ENCODE results near the gene NGFR. TPM values are rescaled to one million over a fixed set of nuclear protein-coding genes. Genes with fewer than 3 reads are reported as not detected.

NGFR gene
- total RNA-seq, 2 experiments from 2014 or later, result 0.10 to 1.1 TPM

DNA sequence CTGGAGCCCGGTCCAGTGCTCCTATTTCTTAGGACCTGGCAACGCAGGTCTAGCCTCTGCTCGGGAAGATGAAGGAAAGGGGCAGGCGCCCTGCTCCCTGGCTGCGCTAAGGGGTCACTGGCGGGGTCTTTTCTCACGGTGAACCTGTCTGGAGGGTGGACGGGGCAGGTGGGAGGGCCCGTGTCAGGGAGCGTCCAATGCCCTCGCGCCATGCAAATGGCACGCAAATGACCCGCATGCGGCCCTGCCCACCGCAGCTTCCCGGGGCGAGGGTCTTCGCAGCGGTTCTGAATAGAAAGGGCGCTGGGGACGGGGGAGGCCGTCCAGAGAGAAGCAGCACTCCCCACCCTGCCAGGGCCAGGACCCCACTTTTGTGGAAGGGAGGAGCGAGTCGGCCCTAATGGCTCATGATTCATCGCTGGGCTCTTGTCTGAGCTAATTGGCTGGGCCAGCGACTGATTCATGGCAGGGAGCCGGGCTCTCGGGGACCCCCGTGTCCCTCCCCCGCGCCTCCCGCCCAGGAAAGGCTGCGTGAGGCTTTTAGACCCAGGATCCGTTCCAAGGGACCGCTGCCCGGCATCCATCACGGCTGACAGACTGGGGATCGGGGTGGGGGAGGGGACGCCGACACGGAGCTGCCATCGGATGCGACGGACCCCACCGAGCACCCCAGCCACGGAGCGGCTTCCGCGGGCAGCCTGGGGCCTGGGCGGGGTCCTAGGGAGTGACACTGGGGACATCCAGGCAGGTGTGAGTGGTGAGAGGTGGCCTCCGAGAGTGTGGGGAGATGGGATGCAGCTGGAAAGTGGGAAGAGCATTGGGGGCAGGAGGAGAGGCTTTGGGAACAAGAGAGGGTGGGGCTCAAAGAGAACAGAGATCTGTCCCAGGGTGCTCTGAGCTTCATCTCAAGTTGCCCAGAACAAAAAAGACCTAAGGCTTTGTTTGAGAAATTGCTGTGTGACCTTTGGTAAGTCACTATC is 25.0 kb upstream of the NGFR start:
- ChIA-PET CTCF (ENCODE audit: unreplicated experiment) (no interaction called here), POLR2A (no interaction called here)
- H3K9me3 ChIP-seq (ENCODE audit: low read length), result peaks cover 2% of the 10 kb centered on the region; the same call in 1 of the 2 replicates
- no peaks in the 10 kb centered on the region for H3K79me2 ChIP-seq (ENCODE audit: insufficient read depth, low read depth, low read length)
- no peaks in the 10 kb centered on the region for H4K20me1 ChIP-seq (ENCODE audit: insufficient read depth, low read length)
- H3K4me2 ChIP-seq (ENCODE audit: low read length), result no peak overlapping the region
- no peak overlapping the region for H3K4me3 ChIP-seq (ENCODE audit: low read depth, low read length, poor library complexity, severe bottlenecking)
- no peaks in the 10 kb centered on the region for H3K9me2 ChIP-seq (ENCODE audit: insufficient read depth, low read length)
- BruUV-seq (replicated peaks), result no TSS peak
- no peak overlapping the region for H3K27ac ChIP-seq (ENCODE audit: low read depth, low read length, poor library complexity, severe bottlenecking)
- H3K36me3 ChIP-seq (ENCODE audit: insufficient read depth, low read length), result no peaks in the 10 kb centered on the region
- no peak for DNase-seq (ENCODE audit: low spot score)
- intact Hi-C loops (cut with micrococcal nuclease; ENCODE audit: unreplicated experiment), result no loop called here
- H2AFZ ChIP-seq (ENCODE audit: low read length), result no peak overlapping the region
- no peaks in the 10 kb centered on the region for H3K4me1 ChIP-seq (ENCODE audit: insufficient read depth, low read length, poor library complexity, severe bottlenecking)
- no peak for TF ChIP-seq EZH2phosphoT487 (IDR thresholded peaks at IDR 0.05; ENCODE audit: borderline replicate concordance, low read depth, low read length)
- TF ChIP-seq, protein P1, sequence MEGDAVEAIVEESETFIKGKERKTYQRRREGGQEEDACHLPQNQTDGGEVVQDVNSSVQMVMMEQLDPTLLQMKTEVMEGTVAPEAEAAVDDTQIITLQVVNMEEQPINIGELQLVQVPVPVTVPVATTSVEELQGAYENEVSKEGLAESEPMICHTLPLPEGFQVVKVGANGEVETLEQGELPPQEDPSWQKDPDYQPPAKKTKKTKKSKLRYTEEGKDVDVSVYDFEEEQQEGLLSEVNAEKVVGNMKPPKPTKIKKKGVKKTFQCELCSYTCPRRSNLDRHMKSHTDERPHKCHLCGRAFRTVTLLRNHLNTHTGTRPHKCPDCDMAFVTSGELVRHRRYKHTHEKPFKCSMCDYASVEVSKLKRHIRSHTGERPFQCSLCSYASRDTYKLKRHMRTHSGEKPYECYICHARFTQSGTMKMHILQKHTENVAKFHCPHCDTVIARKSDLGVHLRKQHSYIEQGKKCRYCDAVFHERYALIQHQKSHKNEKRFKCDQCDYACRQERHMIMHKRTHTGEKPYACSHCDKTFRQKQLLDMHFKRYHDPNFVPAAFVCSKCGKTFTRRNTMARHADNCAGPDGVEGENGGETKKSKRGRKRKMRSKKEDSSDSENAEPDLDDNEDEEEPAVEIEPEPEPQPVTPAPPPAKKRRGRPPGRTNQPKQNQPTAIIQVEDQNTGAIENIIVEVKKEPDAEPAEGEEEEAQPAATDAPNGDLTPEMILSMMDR (conservative IDR thresholded peaks at IDR 0.05; ENCODE audit: low read length), result no peak

DNA sequence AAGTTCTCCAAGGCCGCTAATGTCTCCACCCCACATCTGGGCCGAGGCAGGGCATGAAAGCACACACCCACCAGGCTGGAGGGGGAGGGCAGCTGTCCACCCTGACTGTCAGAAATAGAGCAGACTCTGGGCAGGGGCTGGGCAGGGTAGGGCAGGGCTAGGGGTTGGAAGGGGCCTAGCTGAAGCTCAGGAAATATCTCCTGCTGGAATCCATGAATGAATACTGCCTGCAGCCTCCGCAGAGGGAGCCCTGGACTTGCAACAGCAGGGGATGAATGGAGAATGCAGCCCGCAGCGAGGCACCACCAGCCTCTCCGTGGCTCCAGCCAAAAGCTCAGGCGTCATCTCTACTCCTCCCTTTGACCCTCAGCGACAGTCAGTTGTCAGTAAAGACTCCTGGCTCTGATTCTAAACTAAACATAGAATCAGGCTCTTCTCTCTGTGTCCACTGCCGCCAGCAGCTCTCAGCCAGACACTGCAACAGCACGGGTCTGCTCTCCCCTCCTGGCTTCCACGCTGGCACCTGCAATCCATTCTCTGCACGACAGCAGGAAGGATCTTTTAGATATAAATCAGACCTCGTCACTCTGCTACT is 23.9 kb upstream of the NGFR start:
- Histone ChIP-seq H2AFZ (ENCODE audit: low read length) (no peak overlapping the region), H3K36me3 (ENCODE audit: insufficient read depth, low read length) (no peaks in the 10 kb centered on the region), H3K9me3 (ENCODE audit: low read length) (peaks cover 6% of the 10 kb centered on the region; the same call in 1 of the 2 replicates), H3K4me2 (ENCODE audit: low read length) (no peak overlapping the region), H3K4me1 (ENCODE audit: insufficient read depth, low read length, poor library complexity, severe bottlenecking) (no peaks in the 10 kb centered on the region), H3K9me2 (ENCODE audit: insufficient read depth, low read length) (no peaks in the 10 kb centered on the region), H3K27ac (ENCODE audit: low read depth, low read length, poor library complexity, severe bottlenecking) (no peak overlapping the region), H3K4me3 (ENCODE audit: low read depth, low read length, poor library complexity, severe bottlenecking) (no peak overlapping the region), H4K20me1 (ENCODE audit: insufficient read depth, low read length) (no peaks in the 10 kb centered on the region), H3K79me2 (ENCODE audit: insufficient read depth, low read depth, low read length) (no peaks in the 10 kb centered on the region)
- intact Hi-C loops (cut with micrococcal nuclease; ENCODE audit: unreplicated experiment), result no loop called here
- TF ChIP-seq EZH2phosphoT487 (IDR thresholded peaks at IDR 0.05; ENCODE audit: borderline replicate concordance, low read depth, low read length), result no peak
- TF ChIP-seq, protein P1 (conservative IDR thresholded peaks at IDR 0.05; ENCODE audit: low read length), result no peak
- CTCF ChIA-PET (ENCODE audit: unreplicated experiment), result no interaction called here
- POLR2A ChIA-PET, result no interaction called here
- no peak for DNase-seq (ENCODE audit: low spot score)
- BruUV-seq (replicated peaks), result no TSS peak

DNA sequence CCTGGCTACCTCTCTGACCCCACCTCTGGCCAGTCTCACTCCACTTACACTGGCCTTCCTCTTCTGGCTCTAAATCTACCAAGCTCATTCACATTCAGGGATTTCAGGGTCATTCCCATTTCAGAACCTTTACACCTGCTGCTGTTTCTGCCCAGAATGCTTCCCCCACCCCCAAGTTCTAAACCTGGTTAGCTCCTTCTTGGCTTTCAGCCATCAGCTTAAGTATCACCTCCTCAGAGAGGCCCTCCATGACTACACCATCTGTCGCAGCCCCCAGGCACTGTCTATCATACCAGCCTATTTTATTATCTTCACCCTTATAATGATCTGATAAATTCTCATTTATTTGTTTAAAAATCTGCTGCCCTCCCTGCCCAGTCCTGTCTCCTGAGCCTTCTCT is 23.3 kb upstream of the NGFR start:
- BruUV-seq (replicated peaks), result no TSS peak
- POLR2A ChIA-PET, result no interaction called here
- intact Hi-C loops (cut with micrococcal nuclease; ENCODE audit: unreplicated experiment), result no loop called here
- Histone ChIP-seq H4K20me1 (ENCODE audit: insufficient read depth, low read length) (no peaks in the 10 kb centered on the region), H3K27ac (ENCODE audit: low read depth, low read length, poor library complexity, severe bottlenecking) (no peak overlapping the region), H3K4me2 (ENCODE audit: low read length) (no peak overlapping the region), H3K4me1 (ENCODE audit: insufficient read depth, low read length, poor library complexity, severe bottlenecking) (no peaks in the 10 kb centered on the region), H3K9me2 (ENCODE audit: insufficient read depth, low read length) (no peaks in the 10 kb centered on the region), H2AFZ (ENCODE audit: low read length) (no peak overlapping the region), H3K36me3 (ENCODE audit: insufficient read depth, low read length) (no peaks in the 10 kb centered on the region), H3K79me2 (ENCODE audit: insufficient read depth, low read depth, low read length) (no peaks in the 10 kb centered on the region), H3K9me3 (ENCODE audit: low read length) (peaks cover 6% of the 10 kb centered on the region; the same call in 1 of the 2 replicates), H3K4me3 (ENCODE audit: low read depth, low read length, poor library complexity, severe bottlenecking) (no peak overlapping the region)
- TF ChIP-seq, protein P1 (conservative IDR thresholded peaks at IDR 0.05; ENCODE audit: low read length), result no peak
- no peak for TF ChIP-seq EZH2phosphoT487 (IDR thresholded peaks at IDR 0.05; ENCODE audit: borderline replicate concordance, low read depth, low read length)
- DNase-seq (ENCODE audit: low spot score), result no peak
- CTCF ChIA-PET (ENCODE audit: unreplicated experiment), result no interaction called here

All from OCI-LY7 (cell line).